GM18505 (cell line): ENCODE results near the gene TUBGCP2.

Experiments
- ATAC-seq: cut with Tn5 transposase; IDR thresholded peaks from one replicate; pipeline ENCODE4 v1.9.1; 2021; ENCODE audit not compliant: unreplicated experiment
- POLR2A ChIP-seq: IDR thresholded peaks from 4 replicates; pipeline ENCODE4 v1.6.1; 2011; ENCODE audit warnings: borderline replicate concordance; ENCODE audit not compliant: insufficient read depth, insufficient read length; ENCODE audit errors: extremely low read depth

The TUBGCP2 gene

DNA sequence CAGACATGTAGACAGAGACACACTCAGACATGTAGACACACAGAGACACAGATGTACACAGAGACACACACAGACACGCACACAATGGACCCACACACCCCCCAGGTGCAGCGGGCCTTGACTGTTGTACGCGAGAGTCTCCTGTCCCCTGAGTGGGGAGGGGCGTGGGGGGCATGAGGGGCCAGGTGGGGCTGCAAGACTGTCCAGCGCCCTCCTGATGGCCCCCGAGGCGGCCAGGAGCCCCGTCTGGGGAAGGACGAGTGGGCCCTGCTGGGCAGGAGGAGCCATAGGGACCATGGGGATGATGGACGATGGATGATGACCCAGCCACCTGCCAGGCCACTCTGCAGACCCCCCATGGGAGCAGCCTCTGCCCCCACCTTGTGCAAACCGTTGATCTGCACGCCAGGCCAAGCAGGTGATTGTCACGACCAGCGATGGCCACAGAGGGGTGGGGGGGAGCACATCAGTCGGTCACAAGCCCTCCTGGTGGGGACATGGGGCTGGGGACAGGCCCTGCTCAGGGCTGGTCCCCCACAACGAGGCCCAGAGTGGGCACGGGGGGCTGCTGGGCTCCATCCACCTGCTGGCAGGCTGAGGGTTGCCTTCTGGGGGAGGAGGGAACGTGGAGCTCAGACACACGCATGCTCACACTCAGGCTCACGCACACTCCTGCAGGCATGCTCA lies 59.4 kb downstream of the TUBGCP2 start:
- no peak for TF ChIP-seq POLR2A
- ATAC-seq: no peak

DNA sequence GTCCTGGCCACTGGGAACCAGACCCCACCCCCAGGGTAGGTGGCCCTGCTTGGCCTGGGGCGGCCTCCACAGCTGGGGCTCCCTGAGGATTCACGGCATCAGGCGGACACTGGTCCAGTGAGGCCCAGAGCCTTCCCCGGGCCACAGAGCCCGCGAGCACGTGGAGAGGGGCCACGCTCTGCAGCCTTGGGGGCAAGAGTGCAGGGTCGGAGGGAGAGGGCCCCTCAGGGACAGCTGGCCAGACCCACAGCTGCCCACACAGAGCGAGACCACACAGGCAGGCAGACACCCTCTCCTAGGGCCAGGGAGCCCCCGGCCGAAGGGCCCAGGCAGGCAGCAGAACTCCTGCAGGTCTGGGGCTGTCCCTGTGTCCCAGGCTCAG lies 60.3 kb downstream of the TUBGCP2 start:
- ATAC-seq: no peak
- no peak for TF ChIP-seq POLR2A

DNA sequence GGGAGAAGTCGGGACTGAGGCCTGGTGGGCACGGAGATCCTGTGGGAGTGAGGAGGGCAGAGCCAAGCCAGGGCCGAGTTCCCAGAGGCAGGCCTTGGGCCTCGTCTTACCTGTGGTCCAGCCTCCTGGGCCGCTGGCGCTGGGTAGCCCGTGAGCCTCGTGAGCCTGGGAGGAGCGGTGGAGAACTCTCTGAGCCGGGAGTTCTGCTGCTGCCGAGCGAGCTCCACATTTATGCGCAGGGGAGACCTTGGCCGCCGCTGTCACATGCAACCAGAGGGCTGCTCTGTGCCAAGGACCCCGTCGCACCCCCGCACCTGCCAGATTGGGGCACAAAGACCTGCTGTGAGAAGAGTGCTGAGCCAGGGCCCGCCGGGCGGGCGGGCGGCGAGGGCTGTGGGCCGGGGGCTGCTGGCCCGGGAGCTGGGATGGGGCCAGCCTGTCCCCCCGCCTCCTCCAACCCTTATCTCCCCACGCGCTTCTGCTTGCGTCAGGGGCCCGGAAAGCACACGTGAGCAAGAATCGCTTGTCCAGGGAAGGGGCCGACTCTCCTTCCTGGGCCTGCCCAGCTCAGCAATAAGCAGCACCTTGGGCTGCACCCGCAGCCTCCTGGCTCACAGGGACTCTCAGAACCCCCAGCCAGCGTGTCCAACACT lies 60.9 kb downstream of the TUBGCP2 start:
- no peak for TF ChIP-seq POLR2A
- no peak for ATAC-seq

DNA sequence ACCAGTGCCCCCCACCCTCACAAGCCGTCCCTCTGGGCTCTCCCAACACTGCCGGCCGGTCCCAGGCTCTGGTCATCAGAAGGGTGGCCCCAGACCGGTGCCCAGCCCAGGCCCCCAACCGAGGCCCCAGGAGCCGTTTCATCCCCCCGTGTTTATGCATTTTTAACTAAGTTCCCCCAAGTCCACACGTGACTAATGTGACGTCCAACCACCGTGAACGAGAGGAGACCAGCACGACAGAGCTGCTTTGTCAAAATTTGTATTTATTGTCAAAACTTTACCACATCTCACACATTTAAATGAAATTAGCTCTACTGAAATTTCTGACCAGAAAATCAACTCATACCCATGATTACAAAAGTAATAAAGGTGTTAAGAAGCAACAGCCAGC lies 62.4 kb downstream of the TUBGCP2 start:
- no peak for ATAC-seq
- TF ChIP-seq POLR2A: no peak

DNA sequence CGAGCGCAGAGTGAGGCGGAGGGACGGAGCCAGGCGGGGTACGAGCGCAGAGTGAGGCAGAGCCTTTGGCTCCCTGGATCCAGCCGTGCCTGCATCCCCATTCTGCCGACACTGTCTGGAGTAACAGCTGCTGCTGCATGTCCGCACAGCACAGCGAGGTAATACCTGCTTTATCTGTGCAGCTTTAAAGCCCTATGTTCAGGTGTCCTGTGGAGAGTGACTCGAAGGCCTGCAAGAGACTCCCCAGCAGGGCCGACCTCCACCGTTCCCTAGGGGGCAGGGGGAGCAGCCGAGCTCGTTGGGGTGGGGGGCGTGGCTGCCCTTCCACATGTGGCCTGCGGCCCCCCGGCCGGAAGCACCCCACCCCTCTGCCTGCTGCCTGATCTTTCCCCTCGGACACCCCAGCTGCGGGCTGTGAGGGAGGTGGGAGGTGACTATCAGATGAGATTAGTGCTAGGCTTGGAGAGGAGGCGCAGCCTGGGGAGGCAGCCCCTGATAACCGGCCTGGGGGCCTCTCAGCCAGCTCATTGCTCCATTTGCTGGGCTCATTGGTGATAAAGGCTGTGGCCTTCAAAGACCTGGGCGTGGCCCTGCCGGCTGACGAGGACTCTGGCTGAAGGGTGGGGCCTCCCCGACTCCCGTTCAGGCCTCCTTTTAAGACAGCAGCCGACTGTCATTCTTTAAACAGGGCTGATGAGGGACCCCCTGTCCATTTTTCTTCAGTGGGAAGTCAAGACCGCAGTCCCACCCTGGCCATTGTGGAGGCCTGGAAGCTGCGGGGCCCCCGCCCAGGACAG lies 63.0 kb downstream of the TUBGCP2 start:
- ATAC-seq: no peak
- no peak for TF ChIP-seq POLR2A

DNA sequence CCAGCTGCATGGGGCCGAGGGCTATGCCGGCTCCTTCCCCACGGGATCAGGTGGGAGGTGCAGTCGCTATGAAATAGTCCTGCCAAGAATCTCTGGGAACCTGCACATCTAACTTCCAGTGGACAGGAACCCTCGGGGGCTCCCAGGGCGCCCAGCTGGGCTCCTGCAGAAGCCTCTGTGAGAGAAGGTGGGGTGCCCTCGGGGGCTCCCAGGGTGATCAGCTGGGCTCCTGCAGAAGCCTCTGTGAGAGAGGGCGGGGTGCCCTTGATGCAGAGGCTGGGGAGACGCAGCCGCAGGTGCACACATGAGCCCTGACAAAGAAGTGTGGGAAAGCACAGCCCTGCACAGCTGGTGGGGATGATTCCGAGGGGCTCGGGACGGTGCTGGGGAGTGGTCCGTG lies 65.1 kb downstream of the TUBGCP2 start:
- no peak for ATAC-seq
- TF ChIP-seq POLR2A: no peak

DNA sequence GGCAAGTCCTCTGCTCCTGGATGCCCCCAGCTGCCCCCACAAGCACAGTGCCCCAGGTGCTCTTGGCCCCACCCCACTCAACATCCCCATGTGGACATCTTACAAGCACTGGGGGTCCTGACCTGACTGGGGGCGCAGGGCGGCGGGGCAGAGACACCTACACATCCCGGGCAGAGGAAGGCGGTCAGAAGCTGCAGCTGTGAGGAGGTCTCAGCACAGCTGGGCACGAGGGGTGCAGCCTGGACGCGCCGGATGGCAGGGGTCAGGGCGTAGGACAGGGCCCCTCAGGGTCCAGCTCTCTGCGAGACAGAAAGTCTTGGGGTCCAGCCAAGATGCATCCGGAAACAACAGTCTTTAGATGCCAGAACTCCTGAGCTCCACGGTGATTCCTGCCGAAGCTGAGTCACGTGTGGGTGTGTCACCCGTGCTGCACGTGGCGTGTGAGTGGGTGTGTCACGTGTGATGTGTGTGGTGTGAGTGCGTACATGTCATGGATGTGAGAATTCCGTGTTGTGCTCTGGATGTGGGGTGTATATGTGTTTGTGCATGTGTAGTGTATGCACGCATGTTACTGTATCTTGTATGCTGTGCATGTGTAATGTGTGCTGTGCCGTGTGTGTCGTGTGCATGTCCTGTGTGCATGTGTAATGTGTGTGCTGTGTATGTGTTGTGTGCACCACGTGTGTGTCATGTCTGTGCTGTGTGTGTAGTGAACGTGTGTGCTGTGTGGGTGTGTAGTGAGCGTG lies 65.9 kb downstream of the TUBGCP2 start:
- ATAC-seq: no peak
- no peak for TF ChIP-seq POLR2A

DNA sequence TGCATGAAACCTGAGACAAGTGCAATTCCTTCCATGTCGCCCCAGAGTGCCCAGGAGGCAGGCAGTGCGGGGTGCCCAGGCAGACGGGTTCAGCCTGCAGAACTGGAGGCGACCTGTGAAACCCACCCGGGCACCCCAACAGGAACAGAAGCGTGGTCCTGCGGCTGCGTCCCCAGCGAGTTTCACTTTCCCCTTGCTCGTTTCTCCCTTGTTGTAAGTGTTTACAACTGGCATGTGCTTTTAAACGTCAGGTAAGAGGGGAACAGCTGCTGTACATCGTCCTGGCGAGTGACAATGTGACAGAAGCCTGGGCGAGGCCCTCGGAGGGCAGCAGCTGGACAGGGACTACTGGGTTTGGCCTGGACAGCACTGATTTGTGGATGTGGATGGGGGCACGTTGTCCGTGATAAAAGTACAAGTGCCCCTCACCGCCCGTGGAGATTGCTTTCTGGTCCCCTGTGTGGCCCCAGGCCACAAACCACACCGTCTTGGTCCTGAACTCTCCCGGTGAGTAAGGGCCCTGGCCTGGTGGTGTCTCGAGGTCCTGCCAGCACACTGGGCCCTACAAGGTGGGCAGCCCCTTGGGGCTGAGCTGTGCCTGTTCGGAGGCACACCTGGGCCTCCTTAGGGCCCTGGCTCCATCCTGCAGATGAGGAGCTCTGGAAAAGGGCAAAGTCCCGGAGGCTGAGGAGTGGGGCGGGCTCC lies 67.0 kb downstream of the TUBGCP2 start:
- ATAC-seq: no peak

DNA sequence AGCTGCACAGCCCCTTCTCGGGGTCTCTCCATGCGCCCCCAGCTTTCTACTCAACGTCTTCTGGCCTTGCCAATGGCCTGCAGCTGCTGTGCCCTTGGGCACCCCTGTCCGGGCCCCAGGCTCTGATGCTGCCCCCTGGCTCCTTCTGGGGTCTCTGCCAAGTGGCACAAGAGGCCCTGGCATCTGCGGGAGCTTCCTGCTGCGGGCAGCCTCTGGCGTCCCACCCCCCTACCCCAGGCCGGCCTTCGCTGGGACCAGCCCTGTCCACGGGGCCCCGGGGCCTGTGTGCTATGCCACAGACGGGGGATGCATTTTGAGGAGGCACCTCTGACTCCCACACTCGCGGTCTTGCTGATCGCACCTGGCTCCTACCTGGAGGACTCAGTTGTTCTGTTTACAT lies 68.7 kb downstream of the TUBGCP2 start:
- TF ChIP-seq POLR2A: no peak
- no peak for ATAC-seq

More for the DNA sequence above, 67.0 kb downstream of the TUBGCP2 start:
- no peak for TF ChIP-seq POLR2A

DNA sequence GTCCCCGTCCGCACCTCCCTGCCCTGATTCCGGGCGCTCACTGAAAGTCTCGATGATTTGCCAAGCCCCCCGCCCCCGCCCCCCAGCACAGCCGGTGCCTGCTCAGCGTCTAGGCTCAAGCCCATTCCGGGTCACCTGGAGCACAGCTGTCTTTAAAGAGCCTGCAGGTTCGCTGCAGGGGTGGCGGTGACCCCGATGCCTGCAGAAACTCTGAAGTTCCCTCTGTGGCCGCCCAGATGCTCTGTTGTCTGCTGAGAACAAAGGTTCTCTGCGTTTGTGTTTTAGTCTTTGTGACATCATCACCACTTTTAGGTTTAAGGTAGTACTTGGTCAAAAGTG lies 70.2 kb downstream of the TUBGCP2 start:
- ATAC-seq: no peak
- no peak for TF ChIP-seq POLR2A

DNA sequence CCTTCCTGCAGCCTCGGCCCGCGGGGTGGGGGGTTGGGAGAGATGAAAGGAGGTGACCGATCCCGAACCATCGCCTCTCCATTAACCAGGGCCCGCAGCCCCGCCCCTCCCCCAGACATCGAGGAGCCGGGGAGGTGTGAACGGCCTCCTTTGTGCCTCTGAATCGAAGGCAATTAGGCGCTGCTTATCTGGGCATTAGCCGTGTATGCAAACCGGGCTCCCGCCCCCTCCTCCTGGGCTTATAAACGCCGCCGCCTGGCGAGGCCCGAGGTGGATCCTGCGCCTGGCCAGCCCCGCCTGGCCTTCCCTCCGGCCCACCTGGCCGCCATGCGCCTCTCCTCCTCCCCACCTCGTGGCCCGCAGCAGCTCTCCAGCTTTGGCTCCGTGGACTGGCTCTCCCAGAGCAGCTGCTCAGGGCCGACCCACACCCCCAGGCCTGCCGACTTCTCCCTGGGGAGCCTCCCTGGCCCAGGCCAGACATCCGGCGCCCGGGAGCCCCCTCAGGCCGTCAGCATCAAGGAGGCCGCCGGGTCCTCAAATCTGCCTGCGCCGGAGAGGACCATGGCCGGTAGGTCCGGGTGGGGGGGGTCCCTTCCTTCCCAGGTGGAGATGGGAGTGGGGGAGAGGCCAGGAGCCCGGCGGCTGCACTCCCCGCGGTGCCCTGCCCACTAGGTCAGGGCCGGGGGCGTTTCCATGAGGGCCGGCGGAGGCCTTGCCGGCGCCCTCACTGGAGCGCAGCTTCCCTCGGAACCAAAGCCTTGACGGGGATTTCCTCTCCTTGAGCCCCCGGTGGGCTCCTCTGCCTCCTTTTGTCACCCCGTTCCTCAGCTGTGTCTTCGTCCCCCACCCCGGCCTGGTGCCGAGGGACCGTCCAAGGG lies 70.8 kb downstream of the TUBGCP2 start, which contains the start of gene VENTX:
Gene VENTX, plus strand, starts transcription at position 268 of the 878 bp plus-strand sequence. Its CDS starts 60 bp downstream, at position 328.
- ATAC-seq: no peak
- no peak for TF ChIP-seq POLR2A

DNA sequence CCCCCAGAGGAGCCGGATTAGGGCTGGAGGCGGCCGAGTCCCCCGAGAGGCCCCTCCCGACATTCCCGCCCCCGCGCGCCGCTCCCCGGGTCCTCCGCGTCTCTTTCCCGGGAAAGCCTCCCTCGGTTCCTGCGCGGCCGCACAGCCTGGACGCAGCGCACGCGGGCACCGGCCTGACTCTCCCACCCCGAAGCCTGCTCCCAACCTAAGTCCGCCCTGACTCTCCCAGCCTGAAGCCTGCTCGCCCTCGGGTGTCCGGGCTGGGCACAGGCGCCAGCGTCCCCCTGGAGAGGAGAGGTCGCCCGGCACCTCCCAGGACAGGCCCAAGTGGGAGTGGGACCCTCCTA lies 71.5 kb downstream of the TUBGCP2 start:
- ATAC-seq: no peak
- TF ChIP-seq POLR2A: no peak
